ENCODE data around the gene DDX24. TPM values are rescaled to one million over a fixed set of nuclear protein-coding genes. Genes with fewer than 3 reads are reported as not detected.

Gene DDX24
- total RNA-seq, 1 experiment from 2014 or later: 40.4 TPM

GRCh38 chr14:94058128-94058673, 22.8 kb downstream of the DDX24 start:
- no peaks in the 10 kb centered on the region for H3F3A ChIP-seq (ENCODE audit: insufficient read depth, low read depth)
- H2AFZ ChIP-seq: no peak overlapping the region
- no peak overlapping the region for H3K4me2 ChIP-seq
- H3K4me3 ChIP-seq: no peak overlapping the region
- H3K9me3 ChIP-seq (ENCODE audit: insufficient read depth, low read depth): no peaks in the 10 kb centered on the region
- CTCF ChIA-PET: no interaction called here
- POLR2A ChIA-PET (ENCODE audit: unreplicated experiment): no interaction called here
- H3K4me1 ChIP-seq (replicated peaks; ENCODE audit: insufficient read depth): no peaks in the 10 kb centered on the region
- intact Hi-C loops (cut with micrococcal nuclease; ENCODE audit: unreplicated experiment): no loop called here
- TF ChIP-seq CTCF (conservative IDR thresholded peaks at IDR 0.05): no peak
- TF ChIP-seq EZH2 (IDR thresholded peaks at IDR 0.05; ENCODE audit: low read depth): no peak
- no peaks in the 10 kb centered on the region for H4K20me1 ChIP-seq (ENCODE audit: insufficient read depth)
- H3K27me3 ChIP-seq (ENCODE audit: insufficient read depth, low read depth): no peaks in the 10 kb centered on the region
- BruUV-seq (replicated peaks): no TSS peak
- no peaks in the 10 kb centered on the region for H3K9me2 ChIP-seq (ENCODE audit: insufficient read depth)
- H3K79me2 ChIP-seq (ENCODE audit: low read depth): no peaks in the 10 kb centered on the region
- no peak overlapping the region for H3K27ac ChIP-seq
- 0 out of 2 replicates have a peak, but pooled peaks cover 3% of the 10 kb centered on the region for H3K36me3 ChIP-seq (ENCODE audit: low read depth)
- DNase-seq: no peak

GRCh38 chr14:94056579-94057308, 24.3 kb downstream of the DDX24 start:
- ChIA-PET POLR2A (ENCODE audit: unreplicated experiment) (no interaction called here), CTCF (no interaction called here)
- Histone ChIP-seq H3K27me3 (ENCODE audit: insufficient read depth, low read depth) (no peaks in the 10 kb centered on the region), H3K4me2 (no peak overlapping the region), H3K9me3 (ENCODE audit: insufficient read depth, low read depth) (no peaks in the 10 kb centered on the region), H3K4me3 (no peak overlapping the region), H3K9me2 (ENCODE audit: insufficient read depth) (no peaks in the 10 kb centered on the region), H3K36me3 (ENCODE audit: low read depth) (0 out of 2 replicates have a peak, but pooled peaks cover under 1% of the 10 kb centered on the region), H3K4me1 (replicated peaks; ENCODE audit: insufficient read depth) (no peaks in the 10 kb centered on the region), H3F3A (ENCODE audit: insufficient read depth, low read depth) (no peaks in the 10 kb centered on the region), H4K20me1 (ENCODE audit: insufficient read depth) (no peaks in the 10 kb centered on the region), H3K27ac (no peak overlapping the region), H2AFZ (no peak overlapping the region), H3K79me2 (ENCODE audit: low read depth) (no peaks in the 10 kb centered on the region)
- DNase-seq: no peak
- no TSS peak for BruUV-seq (replicated peaks)
- TF ChIP-seq EZH2 (IDR thresholded peaks at IDR 0.05; ENCODE audit: low read depth): no peak
- no peak for TF ChIP-seq CTCF (conservative IDR thresholded peaks at IDR 0.05)
- intact Hi-C loops (cut with micrococcal nuclease; ENCODE audit: unreplicated experiment): no loop called here

- CTCF ChIA-PET: no interaction called here
- intact Hi-C loops (cut with micrococcal nuclease; ENCODE audit: unreplicated experiment): loop anchor here (5.0 kb wide), 1 partner anchor 82 kb away; no protein-coding TSS in a partner anchor
- H3K27ac ChIP-seq: no peak overlapping the region
- H3K4me3 ChIP-seq: no peak overlapping the region
- no peaks in the 10 kb centered on the region for H3K9me2 ChIP-seq (ENCODE audit: insufficient read depth)
- no peak for DNase-seq
- no peaks in the 10 kb centered on the region for H4K20me1 ChIP-seq (ENCODE audit: insufficient read depth)
- H3K9me3 ChIP-seq (ENCODE audit: insufficient read depth, low read depth): no peaks in the 10 kb centered on the region
- BruUV-seq (replicated peaks): no TSS peak
- H2AFZ ChIP-seq: no peak overlapping the region
- H3K79me2 ChIP-seq (ENCODE audit: low read depth): no peaks in the 10 kb centered on the region
- H3K27me3 ChIP-seq (ENCODE audit: insufficient read depth, low read depth): no peaks in the 10 kb centered on the region
- TF ChIP-seq CTCF (conservative IDR thresholded peaks at IDR 0.05) (no peak), EZH2 (IDR thresholded peaks at IDR 0.05; ENCODE audit: low read depth) (no peak)
- H3K36me3 ChIP-seq (ENCODE audit: low read depth): no peaks in the 10 kb centered on the region
- no peak overlapping the region for H3K4me2 ChIP-seq
- H3K4me1 ChIP-seq (replicated peaks; ENCODE audit: insufficient read depth): no peaks in the 10 kb centered on the region
- POLR2A ChIA-PET (ENCODE audit: unreplicated experiment): no interaction called here
- no peaks in the 10 kb centered on the region for H3F3A ChIP-seq (ENCODE audit: insufficient read depth, low read depth)
Observed at GRCh38 chr14:94054936-94055335, 26.1 kb downstream of the DDX24 start.
